Esophagus mucosa (tissue), 1 donor: ENCODE measurements around the gene AMMECR1. TPM values are rescaled to one million over a fixed set of nuclear protein-coding genes. Genes with fewer than 3 reads are reported as not detected.
"Not testable (repeated sequence)": the region's sequence is repeated elsewhere in the genome, so short reads cannot be mapped to it uniquely, and the experiment has no call there.

ENCODE experiments used
- ATAC-seq: fragments of 200-7000 bp; cut with Tn5 transposase; one replicate; pipeline ENCODE4 v1.9.1; 2020
- total RNA-seq: library from RNA; stranded (reverse); gene quantifications from one replicate; pipeline ENCODE4 v1.2.4, GENCODE V29; 2023
- donor health status: DM: yes; HTN: yes; CAD: no.

AMMECR1 gene
- total RNA-seq, 1 donor from 2014 or later: 17.5 TPM

DNA sequence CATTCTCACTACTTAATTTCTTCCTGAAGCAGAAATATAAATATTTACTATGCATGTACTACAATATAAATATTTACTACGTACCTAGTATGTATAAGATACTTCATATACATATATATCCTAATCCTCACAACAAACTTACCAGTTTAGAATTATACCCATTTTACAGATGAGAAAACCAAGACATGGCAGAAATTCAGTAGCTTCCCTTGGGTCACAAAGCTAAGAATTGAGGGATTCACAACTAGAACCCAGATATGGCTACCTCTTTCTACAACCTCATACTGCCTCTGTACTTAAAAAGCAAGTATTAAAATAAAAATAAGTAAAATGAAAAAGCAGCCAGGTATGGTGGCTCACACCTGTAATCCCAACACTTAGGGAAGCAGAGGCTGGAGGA, 65.9 kb downstream of the AMMECR1 start:
- no peak for ATAC-seq

DNA sequence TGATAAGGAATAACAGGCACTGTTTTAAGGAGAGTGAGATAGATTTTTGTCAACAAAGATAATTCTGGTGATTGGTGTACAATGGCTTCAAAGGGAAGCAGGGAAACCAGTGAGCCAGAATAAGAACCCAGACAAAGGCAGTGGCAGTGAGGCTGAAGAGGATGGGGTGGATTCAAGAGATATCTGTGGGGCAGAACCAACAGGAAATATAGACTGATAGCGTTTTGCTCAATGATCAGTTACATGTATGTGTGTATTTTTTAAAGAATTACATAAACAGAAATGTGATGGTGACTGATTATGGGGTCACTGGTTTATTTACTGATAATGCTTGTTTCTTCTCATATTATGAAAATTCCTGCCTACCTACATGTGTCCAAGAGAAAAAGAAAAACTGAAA, 66.4 kb downstream of the AMMECR1 start:
- no peak for ATAC-seq

DNA sequence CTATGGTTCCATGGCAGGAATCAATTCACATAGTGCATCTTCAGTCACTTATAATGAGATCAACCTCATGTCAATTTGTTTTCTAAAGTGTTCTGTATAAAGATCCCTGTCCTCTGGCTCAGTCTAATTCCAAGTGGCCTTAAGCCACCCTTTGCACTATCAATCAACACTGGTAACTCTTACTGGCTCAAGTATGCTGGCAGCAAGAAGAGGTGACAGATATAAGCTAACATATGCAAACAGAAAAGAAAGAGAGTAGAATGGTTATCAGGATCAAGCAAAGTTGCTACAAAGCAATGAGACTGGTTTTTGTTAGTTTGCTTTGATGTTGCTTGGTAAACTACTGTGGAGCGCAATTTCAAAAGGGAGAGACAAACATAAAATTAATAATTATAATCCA, 67.0 kb downstream of the AMMECR1 start:
- no peak for ATAC-seq

DNA sequence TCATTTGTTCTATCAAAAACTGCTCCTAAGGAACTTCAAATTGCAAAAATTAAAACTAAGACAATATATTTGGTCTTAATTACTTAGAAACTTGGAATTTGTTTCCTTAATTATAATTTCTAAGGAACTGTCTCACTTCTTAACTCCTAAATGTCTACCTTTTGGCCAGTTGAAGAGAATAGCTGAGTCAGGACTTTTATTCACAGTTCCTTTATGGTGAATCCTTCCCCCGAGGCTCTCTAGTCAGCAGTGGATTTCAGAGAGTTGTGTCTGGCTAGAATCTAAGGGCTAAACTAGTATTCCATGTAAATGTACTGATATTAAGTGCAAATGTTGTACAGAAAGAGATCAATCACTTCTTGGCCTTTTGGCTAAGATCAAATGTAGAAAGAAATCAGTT, 69.3 kb downstream of the AMMECR1 start:
- peak; percentile 37 for ATAC-seq

DNA sequence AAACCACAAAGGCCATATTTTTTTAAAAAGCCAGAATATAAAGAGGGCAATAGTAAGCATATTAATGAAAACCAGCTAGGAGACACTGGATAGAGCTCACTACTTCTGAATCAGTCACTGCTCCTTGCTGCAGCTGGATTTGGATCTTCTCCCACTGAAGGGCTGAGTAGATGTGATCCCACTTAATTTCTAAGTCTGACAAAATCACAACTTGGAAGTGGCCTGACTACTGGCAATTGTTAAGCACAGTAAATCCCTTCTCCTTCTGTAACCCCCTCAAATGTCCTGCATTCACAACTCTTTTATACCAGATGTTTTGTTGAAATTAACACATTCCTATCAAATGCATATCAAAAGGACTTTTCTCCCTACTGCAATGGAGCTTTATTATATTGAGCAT, 72.9 kb downstream of the AMMECR1 start:
- no peak for ATAC-seq

DNA sequence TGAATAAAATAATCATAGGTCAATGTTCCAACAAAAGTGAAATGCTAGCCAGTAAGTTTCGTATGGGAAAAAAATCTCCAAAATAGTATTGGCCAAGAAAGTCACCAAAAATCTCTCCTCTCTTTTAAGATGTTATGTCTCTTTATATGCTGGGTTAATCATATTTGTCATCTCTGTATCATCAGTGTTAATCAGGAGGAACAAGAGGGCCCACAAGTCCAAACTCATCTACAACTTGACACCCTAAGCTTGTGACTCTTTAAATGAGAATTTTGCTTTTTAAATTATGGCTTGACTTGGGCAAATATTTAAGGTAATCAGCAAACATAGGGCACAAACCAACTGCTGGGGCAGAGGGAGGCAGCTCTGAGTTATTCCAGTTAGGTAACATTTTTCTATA, 75.5 kb downstream of the AMMECR1 start:
- peak; percentile 67 for ATAC-seq

DNA sequence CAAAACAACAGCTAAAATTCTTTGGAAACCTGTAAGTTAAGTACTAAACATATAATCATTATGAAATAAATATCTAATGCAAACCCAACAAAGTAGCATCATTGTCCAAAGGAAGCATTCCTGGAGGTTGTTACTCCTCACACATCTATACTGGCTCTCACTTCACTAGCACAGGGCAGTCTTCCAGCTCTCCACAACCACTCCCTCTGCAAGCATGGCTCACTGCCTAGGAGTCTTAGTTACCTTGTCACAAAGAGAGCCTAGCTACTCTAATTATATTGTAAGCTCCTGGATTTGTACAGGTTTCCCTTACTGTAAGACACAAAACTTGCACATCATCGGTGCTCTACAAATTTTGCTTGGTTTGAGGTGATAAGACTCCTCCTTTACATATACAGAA, 76.1 kb downstream of the AMMECR1 start:
- peak; percentile 90 for ATAC-seq

DNA sequence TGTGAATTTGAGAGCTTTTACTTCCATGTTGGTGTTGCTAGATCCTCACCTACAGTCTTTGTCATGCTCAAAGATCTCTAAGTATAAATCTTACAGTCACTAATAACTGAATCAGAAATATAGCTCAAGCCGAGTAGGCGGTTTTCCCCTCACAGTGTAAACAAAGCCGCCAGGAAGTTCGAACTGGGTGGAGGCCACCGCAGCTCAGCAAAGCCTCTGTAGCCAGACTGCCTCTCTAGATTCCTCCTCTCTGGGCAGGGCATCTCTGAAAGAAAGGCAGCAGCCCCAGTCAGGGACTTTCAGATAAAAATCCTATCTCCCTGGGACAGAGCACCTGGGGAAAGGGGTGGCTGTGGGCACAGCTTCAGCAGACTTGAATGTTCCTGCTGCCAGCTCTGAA, 79.6 kb downstream of the AMMECR1 start:
- not testable (repeated sequence) for ATAC-seq

DNA sequence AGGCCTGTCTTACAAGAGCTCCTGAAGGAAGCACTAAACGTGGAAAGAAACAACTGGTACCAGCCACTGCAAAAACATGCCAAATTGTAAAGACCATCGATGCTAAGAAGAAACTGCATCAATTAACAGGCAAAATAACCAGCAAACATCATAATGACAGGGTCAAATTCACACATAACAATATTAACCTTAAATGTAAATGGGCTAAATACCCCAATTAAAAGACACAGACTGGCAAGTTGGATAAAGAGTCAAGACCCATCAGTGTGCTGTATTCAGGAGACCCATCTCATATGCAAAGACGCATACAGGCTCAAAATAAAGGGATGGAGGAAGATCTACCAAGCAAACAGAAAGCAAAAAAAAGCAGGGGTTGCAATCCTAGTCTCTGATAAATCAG, 86.4 kb downstream of the AMMECR1 start:
- not testable (repeated sequence) for ATAC-seq

DNA sequence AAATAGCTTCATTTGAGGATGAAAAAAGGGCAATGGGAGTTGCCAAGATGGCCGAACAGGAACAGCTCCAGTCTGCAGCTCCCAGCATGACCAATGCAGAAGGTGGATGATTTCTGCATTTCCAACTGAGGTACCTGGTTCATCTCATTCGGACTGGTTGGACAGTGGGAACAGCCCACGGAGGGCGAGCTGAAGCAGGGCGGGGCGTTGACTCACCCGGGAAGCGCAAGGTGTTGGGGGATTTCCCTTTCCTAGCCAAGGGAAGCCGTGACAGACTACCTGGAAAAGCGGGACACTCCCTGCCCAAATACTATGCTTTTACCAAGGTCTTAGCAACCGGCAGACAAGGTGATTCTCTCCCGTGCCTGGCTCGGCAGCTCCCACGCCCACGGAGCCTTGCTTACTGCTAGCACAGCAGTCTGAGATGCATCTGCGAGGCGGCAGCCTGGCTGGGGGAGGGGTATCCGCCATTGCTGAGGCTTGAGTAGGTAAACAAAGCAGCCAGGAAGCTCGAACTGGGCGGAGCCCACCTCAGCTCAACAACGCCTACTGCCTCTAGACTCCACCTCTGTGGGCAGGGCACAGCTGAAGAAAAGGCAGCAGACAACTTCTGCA, 88.3 kb downstream of the AMMECR1 start:
- peak; percentile 37 for ATAC-seq

DNA sequence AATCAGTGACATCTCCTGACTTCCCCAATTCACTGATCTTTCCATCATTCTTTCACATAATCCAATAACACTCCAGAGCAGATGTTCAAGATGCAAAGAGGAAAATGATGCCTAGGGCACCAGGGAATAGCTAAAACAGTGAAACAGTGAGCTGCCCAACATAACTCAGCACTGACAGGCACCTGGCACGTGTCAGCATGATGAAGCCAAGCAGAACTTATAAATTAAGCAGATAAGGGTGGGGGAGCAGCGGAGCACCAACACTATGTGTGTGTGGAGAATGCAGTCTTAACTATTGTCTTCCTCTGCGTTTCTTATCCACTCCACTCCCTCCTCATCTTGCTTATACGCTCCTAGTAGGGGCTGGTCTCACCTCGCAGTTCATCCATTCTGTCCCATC, 89.4 kb downstream of the AMMECR1 start:
- ATAC-seq: no peak

DNA sequence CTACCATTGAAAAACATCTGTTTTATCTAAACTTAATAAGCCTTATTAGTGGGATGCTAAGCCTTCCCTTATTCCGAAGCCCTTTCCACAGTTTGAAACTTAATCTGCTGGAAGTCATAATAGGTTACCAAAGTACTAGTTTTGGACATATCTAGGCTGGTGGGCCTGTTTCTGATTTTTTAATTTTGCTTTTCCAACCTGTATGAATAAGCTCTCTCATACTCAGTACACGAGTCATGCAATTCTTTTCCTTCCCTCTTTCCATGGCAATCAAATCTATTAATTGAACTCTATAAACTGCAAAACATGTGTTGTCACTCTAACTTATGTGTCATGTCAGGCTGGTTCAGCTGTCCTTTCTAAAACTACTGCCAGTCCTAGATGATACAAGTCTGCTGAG, 91.0 kb downstream of the AMMECR1 start:
- ATAC-seq: no peak

DNA sequence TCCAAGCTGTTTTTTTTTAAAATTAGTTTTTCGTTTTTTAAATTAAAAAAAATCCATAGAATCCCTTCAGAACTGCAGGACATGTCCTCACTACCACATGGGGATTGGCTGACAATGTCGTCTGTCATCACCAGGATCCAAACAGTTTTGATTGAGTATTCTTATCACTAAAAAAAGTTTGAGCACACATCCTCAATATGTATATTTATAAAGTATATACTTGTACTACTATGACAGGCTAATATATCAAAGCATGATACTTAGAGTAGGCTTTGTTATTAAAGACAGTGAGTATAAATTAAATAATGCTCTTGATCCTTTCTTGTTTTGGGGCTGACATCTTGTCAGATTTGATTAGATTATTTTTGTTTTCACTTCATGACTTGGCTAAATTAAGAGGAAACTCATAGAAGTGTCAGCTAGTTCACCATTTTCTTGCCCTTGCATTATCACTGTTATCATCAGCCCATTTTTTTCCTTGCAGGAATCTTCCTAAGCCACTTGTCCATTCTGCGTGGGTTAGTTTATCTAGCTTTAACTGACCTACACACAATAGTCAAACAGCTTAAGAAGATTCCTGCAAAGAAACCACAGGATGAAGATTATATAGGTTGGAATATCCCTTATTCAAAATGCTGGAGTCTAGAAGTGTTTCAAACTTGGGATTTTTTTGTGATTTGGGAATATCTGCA, 92.8 kb downstream of the AMMECR1 start:
- no peak for ATAC-seq

DNA sequence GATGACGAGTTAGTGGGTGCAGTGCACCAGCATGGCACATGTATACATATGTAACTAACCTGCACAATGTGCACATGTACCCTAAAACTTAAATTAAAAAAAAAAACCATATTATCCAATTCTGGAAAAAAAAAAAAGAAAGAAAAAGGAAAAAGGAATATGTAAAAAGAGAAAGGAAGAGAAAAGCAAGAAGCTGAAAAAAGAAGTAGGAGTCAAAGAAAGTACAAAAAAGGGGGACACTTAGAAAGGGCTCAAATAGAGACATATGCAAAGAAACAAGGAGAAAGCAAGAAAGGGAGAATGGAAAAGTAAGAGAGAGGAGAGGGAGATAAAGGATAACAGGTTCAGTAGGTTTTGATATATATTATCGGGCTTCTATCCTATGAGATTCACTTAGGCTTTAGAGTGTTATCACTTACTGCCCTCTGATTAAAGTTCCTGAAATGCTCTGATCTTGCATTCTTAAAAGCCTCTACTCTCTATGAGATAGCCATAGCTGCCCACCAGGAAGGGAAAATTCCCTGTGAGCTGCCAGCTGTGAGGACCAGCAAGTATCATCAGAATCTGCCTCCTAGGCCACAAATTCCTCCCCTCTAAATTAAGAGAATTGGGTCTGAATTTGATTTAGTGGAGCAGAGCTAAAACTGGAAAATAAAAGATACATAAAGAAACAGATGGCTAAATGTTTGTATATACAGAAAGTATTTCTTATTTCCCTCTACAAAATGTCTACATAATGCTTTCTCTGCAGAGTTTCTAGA, 95.2 kb downstream of the AMMECR1 start:
- no peak for ATAC-seq

DNA sequence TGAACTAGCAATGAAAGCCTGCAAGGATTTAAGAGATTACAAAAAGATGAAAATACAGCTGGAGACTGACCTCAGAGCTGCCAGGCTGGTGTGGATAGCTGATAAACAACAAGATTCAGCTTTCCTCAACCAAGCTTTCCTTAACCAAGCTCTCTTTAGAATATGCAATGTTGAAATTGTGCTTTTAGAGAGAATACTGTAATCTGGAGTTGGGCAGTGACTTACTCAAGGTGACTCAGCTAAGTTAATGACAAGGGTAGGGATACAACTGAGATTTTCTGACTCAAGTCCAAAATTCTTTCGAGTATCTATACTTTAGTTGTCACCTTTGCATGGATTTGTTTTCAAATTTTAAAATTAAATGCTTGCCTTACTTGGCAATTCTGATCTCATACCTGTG, 98.0 kb downstream of the AMMECR1 start:
- peak; percentile 37 for ATAC-seq

DNA sequence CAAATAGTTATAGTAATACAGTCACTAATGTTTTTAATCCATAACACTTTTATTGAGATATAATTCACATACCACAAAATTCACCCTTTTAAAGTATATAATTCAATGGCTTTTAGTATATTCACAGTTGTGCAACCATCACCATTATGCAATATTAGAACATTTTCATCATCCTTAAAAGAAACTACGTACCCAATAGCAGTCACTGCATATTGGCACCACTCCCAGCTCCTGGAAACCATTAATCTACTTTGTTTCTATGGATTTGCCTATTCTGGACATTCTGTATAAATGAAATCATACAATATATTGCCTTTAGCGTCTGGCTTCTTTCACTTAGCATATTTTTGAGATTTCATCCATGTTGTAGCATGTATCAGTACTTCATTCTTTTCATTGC, 99.3 kb downstream of the AMMECR1 start:
- no peak for ATAC-seq

DNA sequence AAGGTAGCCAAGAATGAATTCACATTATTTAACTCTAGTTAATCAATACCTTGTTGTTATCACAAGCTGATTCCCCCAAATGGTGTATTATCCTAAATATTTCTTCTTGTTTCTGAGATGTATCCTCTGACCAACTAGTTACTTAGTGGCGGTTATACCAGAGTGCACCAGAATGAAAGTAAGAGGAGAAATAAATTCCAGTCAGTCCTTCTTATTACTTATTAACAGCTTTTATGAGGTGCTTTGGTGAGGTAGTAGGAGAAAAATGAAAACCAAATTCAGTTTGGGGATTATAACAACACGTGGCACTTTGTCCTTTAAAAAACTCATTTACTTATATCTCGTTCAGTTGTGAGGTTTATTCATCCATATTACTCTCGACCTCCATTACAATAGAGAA, 101.9 kb downstream of the AMMECR1 start:
- no peak for ATAC-seq

DNA sequence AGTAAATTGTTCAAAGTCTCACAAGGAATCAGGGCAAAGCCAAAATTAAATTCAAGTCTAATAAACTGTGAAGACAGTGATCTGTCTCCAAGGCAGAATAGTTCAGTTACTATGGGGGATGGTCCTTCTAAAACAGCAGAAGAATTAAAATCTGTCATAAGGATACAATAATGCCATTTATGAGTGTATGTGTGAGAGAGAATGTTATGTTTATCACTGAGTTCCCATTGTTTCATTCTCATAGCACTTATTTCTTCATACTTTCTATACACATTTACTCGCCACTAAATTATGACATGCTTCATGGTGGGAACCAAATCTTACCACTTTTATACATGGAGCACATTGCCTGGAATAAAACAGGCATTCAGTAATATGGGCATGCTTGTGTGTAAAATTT, 102.5 kb downstream of the AMMECR1 start:
- ATAC-seq: no peak

DNA sequence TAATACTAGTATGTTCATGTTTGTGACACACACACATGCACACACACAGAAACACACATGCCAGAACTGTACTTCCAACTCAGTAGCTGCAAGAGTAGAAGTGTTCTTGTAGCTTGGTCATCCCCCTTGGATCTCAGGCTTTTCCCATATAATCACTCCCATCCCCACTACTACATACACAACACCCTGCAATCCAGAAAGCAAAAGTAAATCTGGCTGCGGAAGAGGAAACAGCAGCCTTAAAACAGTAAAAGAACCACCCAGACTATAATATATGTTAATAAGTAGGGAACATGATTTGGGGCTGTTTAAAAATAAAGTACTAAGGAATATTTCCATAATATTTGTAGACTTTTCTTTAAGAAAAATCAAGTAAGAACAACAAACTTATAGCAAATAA, 103.2 kb downstream of the AMMECR1 start:
- no peak for ATAC-seq

DNA sequence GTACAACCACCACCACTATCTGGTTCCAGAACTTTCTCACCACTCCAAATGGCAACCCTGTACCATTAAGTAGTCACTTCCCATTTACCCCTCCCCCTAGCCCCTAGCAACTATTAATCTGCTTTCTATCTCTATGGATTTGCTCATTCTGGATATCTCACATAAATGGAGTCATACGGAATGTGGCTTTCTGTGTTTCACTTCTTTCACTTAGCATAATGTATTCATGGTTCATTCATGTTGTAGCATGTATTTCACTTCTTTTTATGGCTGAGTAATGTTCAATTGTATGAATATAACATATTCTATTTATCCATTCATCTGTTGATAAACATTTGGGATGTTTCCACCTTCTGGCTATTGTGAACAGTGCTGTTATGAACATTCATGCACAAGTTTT, 104.7 kb downstream of the AMMECR1 start:
- ATAC-seq: no peak

DNA sequence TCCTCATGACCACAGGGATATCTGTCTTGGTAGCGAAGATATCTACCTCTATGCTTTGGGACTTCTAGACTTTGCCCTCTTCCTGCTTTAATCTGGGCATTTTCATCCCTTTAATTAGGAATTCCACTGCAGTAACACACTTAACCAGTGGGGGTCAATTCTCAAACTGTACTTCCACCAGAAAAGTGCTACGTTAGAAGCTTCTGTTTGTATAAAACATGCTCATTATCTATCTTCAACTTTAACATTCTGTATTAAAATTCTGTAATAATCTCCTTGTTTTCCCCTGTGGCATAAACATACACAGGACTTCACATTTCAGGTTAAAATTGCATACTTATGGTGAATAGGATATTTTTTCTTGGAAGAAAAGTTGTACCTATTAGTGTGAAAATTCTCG, 105.6 kb downstream of the AMMECR1 start:
- ATAC-seq: no peak

DNA sequence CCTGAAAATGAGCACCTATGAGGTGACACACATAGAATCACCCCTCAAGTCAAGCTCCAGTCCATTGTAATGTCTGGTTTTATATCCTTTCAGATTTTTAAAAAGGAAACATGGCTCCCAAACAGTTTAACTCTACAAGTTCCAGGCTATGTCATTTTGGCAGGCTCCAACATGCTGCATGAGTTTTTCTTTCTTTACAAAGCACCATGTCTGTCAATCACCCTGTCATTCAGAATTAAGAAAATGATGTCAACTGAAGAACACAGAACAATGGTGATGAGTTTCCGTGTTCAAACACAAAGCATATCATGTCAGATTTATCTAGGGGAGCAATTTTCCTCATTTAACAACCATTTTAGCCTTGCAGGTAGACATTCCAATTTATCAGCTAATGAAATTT, 106.5 kb downstream of the AMMECR1 start:
- peak; percentile 54 for ATAC-seq

DNA sequence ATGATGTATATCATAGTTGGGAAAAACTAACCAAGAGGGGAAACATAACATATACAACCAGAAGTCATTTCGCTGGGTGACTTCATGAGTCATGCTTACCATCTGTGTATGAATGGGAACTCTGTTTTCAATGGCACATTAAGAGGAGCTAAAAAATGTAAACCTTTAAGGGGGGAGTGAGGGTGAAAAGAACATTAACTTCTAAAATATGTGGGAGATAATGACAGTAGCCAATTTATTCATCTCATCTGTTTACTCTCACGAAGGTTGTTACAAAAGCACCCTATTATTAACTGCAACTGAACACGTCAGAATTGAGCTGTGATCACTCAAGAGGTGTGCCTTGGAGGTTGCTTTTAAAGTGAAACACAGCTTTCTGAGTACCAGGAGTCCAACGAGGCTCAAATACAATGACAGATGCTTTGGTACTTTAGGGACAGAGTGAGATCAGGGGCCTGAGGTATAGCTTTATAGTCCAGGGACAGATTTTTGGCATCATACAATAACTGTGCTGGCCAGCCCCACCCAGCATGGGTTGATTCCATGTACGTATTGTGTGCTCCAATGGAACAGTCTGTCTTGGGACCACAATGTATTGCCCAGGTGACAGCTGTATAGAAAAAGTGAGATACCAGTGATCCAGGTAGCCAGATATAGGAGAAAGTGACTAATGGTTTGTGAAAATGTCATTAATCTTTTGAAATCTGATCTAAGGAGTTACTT, 107.3 kb downstream of the AMMECR1 start:
- ATAC-seq: peak; percentile 41
